ENCODE measurements around the gene PDE6G. TPM values are rescaled to one million over a fixed set of nuclear protein-coding genes. Genes with fewer than 3 reads are reported as not detected.

The PDE6G gene
- total and polyA plus RNA-seq, 2 of the 8 experiments (the other 6 are each of a cell fraction or from before 2014, with no cell fraction given), result 5.8 to 12.9 TPM

DNA sequence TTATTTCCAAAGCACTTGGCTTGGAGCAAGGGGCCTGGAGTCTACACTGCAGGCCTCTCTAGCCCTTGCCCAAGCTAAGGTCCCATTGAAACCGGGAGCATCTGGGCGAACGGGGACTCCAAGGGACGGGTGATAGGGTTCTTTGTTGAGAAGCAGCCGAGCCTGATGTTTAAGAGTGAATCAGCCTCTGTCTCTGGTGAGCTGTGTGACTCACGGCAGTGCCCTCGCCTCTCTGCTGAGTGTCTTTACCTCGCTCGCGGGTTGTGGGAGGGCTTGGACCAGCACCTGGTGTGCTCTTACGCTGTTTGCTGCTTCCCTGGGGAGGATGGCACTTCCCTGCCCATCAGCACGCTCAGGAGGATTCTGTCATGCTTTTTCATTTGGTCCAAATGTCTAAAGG lies 28.8 kb upstream of the PDE6G start:
- Histone ChIP-seq H4K8ac (ENCODE audit: extremely low read depth, insufficient read depth, low read length) (no peak overlapping the region), H3K56ac (replicated peaks; ENCODE audit: insufficient read length, low read depth, low read length) (no peak overlapping the region), H3K4me3 (ENCODE audit: extremely low read depth in 1 of 4, insufficient read depth in 2 of 4, low read depth in 3 of 4, low read length in 4 of 4) (peak overlapping the region in 2 of 4 experiments; percentile 57 to 88; a peak in 4 of 8 replicates), H3K79me2 (ENCODE audit: control insufficient read depth in 1 of 2, insufficient read depth in 2 of 2, low read length in 2 of 2) (peaks cover 4 to 39% of the 10 kb centered on the region in 2 experiments; a peak in 3 of 4 replicates), H3K14ac (ENCODE audit: insufficient read length) (no peak overlapping the region), H4K91ac (replicated peaks; ENCODE audit: insufficient read length, low read length) (no peak overlapping the region), H2BK120ac (replicated peaks; ENCODE audit: low read depth, low read length) (no peak overlapping the region), H3K23ac (ENCODE audit: insufficient read length) (no peak overlapping the region), H2AK5ac (ENCODE audit: low read depth, low read length) (no peak overlapping the region), H2BK15ac (ENCODE audit: low read length) (no peak overlapping the region), H4K5ac (ENCODE audit: insufficient read length, low read depth, low read length) (no peak overlapping the region), H3K4ac (replicated peaks; ENCODE audit: insufficient read length, low read depth, low read length) (no peak overlapping the region), H4K20me1 (replicated peaks in 1 of 2; ENCODE audit: control insufficient read depth in 1 of 2, insufficient read depth in 2 of 2, low read length in 2 of 2) (peaks cover 0 to 31% of the 10 kb centered on the region in 2 experiments), H2BK5ac (ENCODE audit: low read depth, low read length) (0 out of 2 replicates have a peak overlapping the region, but pooled peaks have one; percentile 4), H3K27me3 (replicated peaks in 1 of 4; ENCODE audit: control insufficient read depth in 3 of 4, extremely low read depth in 1 of 4, insufficient read depth in 3 of 4, low read length in 3 of 4) (no peaks in the 10 kb centered on the region; a peak in 1 of 7 replicates), H2AFZ (ENCODE audit: low read length) (no peak overlapping the region), H3K4me1 (replicated peaks in 1 of 4; ENCODE audit: control insufficient read depth in 3 of 4, insufficient read depth in 4 of 4, low read length in 3 of 4) (peaks cover 3 to 14% (median 7%) of the 10 kb centered on the region in 4 experiments; a peak in 6 of 7 replicates), H2BK12ac (ENCODE audit: low read depth, low read length) (no peak overlapping the region), H3K9me3 (ENCODE audit: insufficient read depth in 2 of 2, low read depth in 1 of 2, low read length in 1 of 2) (no peaks in the 10 kb centered on the region), H3K27ac (ENCODE audit: low read depth, low read length) (no peak overlapping the region), H3K79me1 (ENCODE audit: low read depth, low read length) (peaks cover 15% of the 10 kb centered on the region), H2BK20ac (ENCODE audit: low read length) (no peak overlapping the region), H3K36me3 (ENCODE audit: control insufficient read depth in 2 of 4, insufficient read depth in 4 of 4, low read length in 3 of 4) (peaks cover 2 to 23% (median 17%) of the 10 kb centered on the region in 4 experiments; a peak in 6 of 8 replicates), H3K18ac (ENCODE audit: extremely low read depth, low read length) (no peak overlapping the region), H3K4me2 (ENCODE audit: insufficient read depth in 1 of 2, low read depth in 2 of 2, low read length in 2 of 2) (peak overlapping the region; percentile 76 to 88; a peak in 3 of 4 replicates), H3K23me2 (ENCODE audit: low read depth, low read length) (peaks cover 12% of the 10 kb centered on the region), H3K9ac (replicated peaks in 1 of 4; ENCODE audit: extremely low read depth in 1 of 4, low read depth in 3 of 4, low read length in 3 of 4) (no peak overlapping the region)
- no peak for TF ChIP-seq RAD21 (IDR thresholded peaks at IDR 0.05 in 1 of 2, conservative IDR thresholded peaks at IDR 0.05 in 1 of 2; ENCODE audit: low read depth in 2 of 2, low read length in 2 of 2)
- FAIRE-seq, result no peak
- ChIA-PET CTCF (ENCODE audit: partially characterized antibody) (interaction anchor here (0.6 to 3.1 kb wide), 7 partner anchors 9 to 184 kb away, joined by 4 to 20 read pairs (median 5); partner anchors contain the start of gene MRPL12), POLR2A (ENCODE audit: partially characterized antibody) (interaction anchor here (1.0 to 28.4 kb wide), 6 partner anchors 9 to 24 kb away, joined by 4 to 436 read pairs (median 38); partner anchors contain the start of genes CCDC137, MRPL12, OXLD1 and SLC25A10)
- WGBS, 2 experiments (ENCODE audit: extremely low coverage in 1 of 2, insufficient coverage in 1 of 2, insufficient read length in 1 of 2, insufficient replicate concordance in 2 of 2, low coverage in 1 of 2, low lambda C conversion rate in 2 of 2, missing lambda C conversion rate in 1 of 2), result 86% methylated on average over 12 of the region's 12 CpGs; no CpG with 5 or more reads in 1 of the 2 experiments
- no peak for DNase-seq (ENCODE audit: low read depth in 1 of 2, low spot score in 2 of 2)

All from H1 (cell line).